ENCODE data around the gene PLXNC1. TPM values are rescaled to one million over a fixed set of nuclear protein-coding genes. Genes with fewer than 3 reads are reported as not detected.
"Not testable (repeated sequence)": the region's sequence is repeated elsewhere in the genome, so short reads cannot be mapped to it uniquely, and the experiment has no call there.

Gene PLXNC1
- polyA plus RNA-seq, 1 donor: 7.5 TPM

DNA sequence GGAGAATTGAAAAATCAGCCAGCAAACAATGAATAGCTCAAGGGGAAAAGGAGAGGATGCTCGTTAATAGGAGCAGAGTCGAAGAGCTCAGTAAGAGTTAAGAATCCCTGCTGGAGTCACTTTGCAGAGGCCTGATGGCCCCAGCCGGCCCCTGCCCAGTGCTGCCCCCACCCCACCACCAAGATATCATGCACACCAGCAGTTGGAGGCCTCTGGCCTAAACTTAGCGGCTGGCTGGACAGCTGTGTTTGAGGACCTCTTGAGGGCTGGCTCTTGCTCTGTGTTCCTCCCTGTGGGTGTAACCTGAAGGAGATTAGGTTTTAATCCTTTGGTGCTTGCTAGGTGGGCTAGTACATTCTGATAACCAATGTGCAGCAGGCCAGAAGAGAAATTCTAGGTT is 142.0 kb downstream of the PLXNC1 start:
- DNase-seq: no peak

DNA sequence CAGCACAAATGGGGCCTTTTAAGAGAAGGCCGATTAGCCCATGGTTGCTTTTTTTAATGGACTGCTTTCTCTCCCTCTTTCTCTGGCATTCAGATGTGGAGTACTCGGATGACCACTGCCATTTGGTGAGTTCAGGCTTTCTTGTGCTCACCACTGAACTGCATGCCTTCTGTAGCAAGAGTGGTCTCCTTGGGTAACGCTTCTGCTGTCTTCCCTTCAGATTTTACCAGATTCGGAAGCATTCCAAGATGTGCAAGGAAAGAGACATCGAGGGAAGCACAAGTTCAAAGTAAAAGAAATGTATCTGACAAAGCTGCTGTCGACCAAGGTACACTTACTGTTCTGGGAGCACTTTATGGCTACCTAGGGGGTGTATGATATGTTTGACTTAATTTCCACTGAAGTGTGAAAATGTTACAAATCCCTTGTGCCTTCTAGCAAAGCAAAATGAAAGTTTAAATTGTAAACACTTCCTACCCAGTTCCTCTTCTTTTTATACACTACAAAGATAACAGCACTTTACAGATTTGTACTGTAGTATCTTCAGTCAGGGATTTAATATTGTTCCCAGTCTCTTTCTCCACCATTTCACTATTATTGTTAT is 148.8 kb downstream of the PLXNC1 start:
- DNase-seq: no peak

DNA sequence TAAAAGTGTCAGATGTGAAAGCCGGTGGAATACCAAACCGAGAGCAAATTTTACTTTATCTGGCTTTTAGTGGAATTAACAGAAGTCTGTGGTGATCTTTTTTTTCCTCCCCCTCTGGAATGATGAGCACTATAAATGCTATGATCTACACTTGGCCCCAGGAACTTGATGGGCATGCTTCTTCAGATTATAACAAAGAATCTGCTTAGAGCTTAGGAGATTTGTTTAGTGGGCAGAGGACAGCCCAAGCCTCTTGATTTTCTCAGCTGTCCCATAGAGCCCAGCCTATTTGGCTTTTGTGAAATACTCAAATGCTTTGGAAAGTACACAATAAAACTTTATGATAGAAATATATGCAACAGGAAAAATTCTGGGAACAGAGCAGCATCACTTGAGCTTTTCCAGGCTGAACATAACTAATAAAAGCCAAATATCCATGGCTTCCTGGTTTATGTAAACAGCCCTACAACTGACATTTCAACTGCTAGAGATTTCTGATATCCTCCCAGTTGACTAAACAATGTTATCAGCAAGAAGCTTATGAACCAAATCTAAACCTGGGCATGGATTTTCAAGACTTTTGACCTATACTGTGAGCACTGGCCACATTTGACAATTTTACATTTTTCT is 149.6 kb downstream of the PLXNC1 start:
- DNase-seq: no peak

DNA sequence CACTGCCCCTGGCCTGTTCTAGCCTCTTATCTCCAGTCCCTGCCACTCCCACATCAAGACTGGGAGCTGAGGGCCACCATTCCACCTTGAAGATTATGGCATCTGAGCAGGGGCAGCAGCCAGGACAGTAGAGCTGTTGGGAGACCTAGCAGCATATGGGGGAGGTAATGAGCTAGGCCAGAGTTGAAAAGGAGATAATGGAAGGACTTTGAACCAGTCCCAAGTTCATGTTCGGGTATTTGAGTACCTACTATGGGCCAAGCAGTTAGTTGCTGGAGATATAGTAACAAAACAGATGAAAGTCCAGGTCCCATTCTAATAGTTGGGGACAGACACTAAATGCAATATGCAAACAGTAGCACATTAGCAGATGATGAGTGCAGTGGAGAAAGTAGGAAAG is 151.5 kb downstream of the PLXNC1 start:
- no peak for DNase-seq

DNA sequence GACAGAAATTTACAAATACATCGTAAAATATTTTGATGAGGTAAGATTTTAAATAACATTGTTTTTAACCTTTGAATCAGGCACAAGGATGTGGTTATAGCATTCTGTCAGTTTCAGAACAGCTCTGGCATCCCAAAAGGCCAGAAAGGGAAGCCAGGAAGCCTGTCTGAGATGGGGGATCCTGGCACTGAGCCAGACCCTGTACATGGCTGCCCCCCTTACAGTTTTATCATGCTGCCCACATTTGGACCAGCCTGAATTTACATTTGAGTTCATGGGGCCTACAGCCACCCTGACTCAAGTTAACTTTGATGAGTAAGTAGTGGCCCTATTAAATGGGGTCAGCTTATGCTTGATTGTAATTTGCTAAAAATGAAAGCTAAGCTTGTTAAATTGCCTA is 155.6 kb downstream of the PLXNC1 start:
- DNase-seq: no peak

DNA sequence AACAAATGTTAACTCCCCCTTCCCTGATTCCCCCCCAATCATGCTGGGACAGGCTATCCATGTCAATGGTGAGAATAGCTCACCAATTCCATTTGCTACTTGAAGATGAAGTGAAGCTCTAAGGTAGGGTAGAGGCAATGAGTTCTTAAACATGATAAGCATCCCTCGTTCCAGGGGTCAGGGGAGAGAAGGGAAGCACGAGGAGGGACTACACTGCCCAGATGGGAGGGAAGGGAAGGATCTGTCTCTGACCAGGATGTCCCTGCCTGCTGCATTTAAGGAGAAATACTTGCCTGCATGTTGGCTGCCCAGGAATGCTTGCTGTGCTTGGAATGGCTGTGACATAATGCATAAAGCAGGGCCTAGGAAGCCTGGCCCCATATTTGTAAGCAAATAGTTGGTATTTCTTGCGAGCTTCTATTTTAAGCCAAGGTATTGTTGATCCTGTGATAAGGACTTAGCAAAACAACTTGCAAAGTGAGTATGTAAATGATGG is 156.2 kb downstream of the PLXNC1 start:
- DNase-seq: no peak

DNA sequence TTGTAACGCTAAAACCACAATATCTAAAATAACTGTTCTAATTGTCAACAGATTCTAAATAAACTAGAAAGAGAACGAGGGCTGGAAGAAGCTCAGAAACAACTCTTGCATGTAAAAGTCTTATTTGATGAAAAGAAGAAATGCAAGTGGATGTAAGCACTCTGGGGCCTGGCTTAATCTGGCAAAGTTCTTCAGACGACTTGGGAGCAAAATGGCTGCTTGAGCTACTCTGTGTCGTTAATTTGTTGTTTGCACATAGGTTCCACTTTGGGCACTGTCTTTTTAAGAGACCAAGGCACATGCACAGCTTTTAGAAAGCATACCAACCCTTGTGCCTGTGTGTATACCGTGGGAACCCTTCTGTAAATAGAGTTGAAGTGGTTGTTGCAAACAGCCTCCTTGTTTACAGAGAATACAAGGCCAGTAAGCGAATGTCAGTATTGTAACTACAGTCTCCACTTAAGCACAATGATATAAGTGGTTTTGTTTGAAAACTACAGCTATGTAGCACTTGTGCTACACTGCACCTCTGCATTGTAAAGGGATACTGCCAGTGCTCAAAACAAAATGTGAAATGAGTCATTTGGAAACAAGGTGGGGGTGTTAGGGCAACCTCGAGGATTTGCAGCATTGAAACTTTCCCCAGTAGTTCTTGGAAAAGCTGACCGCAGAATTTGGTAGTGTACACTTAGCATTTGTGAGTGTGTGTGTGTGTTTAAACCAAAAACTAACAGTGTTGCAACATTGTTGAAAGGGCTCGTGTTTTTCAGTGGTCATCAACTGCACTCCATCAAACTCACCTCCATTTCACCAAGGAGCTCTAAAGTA is 157.0 kb downstream of the PLXNC1 start:
- no peak for DNase-seq

DNA sequence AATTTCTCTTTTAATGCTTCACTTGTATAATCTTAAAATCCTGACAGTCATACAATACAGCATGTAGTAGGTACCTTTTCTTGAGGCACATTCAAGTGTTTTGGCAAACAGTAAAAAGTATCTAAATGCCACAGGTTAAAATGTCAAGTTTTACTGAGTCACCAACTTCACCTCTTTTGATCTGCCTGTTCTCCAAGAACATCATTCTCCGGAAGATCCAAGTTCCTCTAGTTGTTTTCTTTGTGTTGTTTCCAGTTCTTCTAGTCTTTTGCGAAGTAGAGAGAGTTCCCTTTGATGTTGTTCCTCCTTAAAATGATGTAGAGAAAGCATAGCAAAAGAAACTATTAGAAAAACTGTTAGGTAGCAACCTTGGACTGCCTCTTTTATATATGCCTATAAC is 160.2 kb downstream of the PLXNC1 start:
- no peak for DNase-seq

DNA sequence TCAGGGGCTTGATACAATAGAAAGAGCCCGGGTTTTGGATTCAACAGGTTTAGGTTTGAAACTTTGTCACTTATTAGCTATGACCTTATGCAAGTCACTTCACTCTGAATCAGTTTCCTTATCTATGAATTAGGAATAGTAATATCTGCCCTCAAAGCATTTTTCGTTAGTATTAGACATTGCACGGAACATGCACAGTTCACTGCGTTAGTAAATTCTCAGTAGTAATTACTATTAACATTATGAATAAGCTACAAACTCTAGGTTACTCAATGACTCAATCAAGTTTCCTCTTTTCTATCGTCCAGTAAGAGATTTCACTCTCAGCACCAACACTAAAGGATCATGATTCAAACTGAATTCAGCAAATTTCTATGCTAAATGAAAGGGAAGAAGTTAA is 161.0 kb downstream of the PLXNC1 start:
- DNase-seq: no peak

DNA sequence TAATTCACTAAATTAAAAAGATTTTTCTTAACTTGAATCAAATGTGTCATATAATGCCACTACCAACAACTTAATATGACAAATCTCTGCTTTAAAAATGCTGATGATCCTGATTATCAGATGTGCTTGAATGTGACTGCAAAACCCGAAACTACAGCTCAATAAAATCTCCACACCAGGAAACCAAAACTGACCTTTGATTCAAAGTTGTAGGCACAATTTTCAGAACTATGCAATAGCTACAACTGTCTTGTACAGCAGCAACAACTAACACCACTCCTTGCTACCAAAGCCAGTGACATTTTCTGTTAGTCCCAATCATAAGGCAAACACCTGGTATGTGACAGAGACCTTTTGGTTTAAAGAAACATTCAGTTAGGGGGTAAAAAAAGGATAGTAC is 164.0 kb downstream of the PLXNC1 start:
- DNase-seq: no peak

DNA sequence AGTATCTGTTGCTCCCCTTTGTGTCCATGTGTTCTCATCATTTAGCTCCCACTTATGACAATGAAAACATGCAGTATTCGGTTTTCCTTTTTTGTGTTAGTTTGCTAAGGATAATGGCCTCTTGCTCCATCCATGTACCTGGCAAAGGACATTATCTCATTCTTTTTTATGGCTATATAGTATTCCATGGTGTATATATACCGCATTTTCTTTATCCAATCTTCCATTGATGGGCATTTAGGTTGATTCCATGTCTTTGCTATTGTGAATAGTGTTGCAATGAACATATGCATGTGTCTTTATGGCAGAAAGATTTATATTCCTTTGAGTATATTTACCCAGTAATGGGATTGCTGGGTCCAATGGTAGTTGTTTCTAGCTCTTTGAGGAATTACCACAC is 168.2 kb downstream of the PLXNC1 start:
- not testable (repeated sequence) for DNase-seq

DNA sequence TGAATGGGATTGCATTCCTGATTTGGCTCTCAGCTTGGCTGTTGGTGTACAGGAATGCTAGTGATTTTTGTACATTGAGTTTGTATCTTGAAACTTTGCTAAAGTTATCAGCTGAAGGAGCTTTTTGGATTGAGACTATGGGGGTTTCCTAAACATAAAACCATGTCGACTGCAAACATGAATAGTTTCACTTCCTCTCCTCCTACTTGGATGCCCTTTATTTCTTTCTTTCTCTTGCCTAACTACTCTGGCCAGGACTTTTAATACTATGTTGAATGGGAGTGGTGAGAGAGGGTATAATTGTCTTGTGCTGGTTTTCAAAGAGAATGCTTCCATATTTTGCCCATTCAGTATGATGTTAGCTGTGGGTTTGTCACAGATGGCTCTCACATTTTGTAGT is 169.8 kb downstream of the PLXNC1 start:
- no peak for DNase-seq

DNA sequence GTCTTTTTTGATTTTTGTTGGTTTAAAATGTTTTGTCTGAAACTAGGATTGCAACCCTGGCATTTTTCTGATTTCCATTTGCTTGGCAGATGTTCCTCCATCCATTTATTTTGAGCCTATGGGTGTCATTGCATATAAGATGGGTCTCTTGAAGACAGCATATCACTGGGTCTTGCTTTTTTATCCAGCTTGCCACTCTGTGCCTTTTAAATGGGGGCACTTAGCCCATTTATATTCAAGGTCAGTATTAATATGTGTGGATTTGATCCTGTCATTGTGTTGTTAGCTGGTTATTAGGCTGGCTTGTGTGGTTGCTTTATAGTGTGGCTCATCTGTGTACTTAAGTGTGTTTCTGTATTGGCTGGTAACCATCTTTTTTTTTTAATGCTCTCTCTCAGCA is 171.7 kb downstream of the PLXNC1 start:
- DNase-seq: no peak

DNA sequence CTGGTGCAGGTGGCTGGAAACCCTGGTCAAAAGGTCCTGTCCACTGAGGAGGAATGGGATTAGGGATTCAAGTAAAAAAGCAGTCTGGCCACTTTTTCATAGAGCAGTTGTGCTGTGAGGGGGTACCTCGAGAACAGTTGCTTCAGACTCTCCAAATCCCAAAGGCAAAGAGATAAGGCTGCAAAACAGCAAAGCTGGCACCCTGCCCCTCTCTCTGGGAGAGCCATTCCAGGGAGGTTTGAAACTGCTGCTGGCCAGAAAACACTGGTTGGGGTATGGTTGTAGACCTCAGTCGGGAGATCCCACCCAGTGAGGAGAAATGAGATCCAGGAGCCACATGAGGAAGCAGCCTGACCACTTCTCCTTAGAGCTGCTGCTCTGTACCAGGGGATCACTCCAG is 174.0 kb downstream of the PLXNC1 start:
- DNase-seq: no peak

DNA sequence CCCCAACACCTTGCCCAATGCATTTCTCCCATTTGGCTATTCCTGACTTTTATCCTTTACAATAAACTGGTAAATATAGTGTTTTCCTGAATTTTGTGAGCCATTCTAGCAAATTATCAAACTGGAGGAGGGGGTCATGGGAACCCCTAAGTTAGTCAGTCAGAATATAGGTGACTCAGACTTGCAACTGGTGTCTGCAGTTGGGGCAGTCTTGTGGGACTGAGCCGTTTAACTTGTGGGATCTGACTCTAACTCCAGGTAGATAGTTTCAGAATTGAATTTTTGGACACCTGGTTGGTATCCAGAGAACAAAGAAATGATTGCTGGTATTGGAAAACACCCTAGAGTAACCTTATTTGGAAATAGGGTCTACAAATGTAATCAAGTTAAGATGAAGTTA is 177.9 kb downstream of the PLXNC1 start:
- DNase-seq: no peak

DNA sequence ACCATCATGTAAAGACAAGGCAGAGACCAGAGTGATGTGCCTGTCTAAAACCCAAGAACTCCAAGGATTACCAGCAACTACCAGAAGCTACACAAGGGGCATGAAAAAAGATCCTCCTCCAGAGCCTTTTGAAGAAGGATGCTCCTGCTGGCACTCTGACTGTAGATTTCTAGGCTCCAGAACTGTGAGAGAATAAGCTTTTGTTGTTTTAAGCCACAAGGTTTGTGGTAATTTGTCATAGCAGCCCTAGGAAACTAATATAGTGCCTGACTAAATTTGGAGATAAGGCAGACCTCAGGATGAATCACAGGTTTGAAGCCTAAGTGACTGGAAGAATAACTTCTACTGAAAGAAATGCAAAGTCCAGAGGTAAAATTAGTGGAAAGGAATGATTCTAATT is 178.3 kb downstream of the PLXNC1 start:
- no peak for DNase-seq

DNA sequence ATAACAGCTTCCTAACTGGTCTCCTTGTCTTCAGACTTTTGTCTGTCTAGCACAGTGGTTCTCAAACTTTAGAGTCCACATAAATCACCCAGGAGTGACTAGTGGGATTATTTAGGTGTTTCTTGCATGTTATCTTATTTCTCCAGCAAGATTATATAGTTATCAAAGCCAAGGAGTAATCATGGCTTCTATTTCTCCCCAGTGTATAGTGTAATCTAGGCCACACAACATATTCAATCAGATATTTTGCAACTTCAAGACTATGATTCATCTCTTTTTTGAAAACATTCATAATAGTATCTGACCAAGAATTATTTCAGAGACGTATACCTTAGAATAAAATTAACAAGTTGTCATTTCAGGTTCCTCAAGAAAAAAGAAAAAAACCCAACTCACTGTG is 179.4 kb downstream of the PLXNC1 start:
- DNase-seq: no peak

DNA sequence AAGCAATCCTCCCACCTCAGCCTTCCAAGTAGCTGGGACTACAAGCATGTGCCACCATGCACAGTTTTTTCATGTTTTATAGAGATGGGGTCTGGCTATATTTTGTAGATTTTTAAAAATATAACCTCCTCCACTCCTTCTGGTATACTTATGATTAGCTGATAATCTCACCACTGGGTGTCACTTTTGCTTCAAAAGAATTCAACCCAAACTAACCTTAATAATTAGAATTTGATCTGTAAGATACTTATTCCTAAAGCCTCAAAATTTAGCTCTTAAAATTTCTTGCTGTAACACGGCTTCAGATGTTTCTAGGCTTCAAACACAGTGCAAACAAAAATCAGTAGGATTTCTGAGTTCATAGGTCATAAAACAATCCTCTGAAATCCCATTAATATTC is 181.0 kb downstream of the PLXNC1 start:
- no peak for DNase-seq

DNA sequence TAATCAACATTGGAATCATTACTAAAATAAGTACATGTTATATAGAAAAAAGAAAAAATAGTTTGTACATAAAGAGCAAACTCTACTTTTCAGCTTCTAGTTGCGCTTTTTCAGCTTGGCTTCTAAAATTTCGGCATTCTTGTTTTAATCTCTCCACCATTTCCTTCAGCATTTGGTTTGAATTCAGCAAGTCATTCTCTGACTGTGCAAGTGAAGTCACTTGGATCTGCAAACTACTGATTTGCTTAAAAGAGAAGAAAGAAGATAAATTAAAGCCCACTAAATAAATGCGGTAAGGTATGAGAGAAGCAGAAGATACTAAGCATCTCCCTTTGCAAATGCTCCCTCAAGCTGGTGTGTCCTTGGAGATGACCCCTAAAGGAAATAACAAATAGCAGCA is 185.0 kb downstream of the PLXNC1 start:
- no peak for DNase-seq

DNA sequence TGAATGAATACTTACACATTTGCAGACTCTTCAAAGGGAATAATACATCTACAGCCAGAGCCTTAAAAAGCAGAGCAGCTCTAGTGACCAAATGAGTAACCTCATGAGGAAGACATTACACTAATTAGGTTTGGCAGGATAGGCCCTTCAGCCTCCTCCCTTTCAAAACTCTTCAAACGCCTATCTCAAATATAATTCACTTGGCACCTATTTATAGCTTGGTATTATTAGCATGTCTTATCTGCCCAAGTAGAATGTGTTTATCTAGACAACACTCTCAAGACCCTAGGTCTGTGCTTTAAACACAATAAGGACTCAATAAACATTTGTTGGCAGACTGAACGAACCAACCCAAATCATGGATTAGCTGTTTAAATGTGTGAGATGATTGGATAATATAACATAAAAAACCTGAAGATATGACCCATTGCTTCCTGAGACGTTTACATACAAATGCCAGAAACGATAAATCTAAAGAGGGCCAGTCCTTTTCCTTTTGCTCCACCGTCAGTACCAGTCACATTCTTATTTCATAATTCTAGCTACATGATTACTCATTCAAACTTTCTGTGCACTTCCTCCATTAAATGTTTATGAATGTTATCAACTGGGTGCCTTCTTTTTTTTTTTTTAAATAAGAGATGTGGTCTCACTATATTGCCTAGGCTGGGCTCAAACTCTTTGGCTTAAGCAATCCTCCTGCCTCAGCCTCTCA is 188.0 kb downstream of the PLXNC1 start:
- DNase-seq: no peak

DNA sequence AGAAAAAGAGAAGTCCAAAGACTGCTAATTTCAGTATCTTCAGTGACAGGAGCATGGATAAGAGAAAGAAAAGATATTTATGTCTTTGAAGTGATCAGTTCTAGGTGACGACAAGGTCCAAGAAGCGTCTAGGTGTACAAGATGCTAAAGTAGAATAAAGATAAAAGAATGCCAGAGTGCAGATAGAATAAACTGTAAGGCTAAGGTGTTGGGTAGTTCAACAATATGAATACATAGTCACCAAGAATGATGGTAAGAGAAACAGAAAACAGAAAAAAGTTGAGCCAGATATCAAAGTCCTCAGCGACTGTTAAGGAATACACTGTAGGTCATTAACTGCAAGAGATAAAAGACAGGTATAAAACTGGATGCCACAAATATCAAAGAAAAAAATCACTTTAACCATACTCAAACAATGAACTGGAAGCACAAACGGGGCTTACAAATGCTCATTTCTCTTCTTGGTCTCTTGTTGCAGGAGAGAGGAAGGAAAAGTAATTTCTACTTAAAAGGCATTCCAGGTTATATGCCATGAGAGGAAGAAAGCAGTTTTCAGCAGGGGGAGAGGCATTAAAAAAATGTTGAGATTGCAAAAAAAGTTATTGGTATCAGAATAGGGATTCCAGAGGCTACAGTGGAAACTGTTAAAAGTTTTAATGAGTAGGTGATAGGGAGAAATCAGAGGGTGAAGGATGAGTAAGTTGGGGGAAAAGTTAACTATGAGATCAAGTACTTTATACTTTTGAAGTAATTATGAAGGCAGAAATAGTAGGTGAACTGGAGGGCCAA is 189.8 kb downstream of the PLXNC1 start:
- no peak for DNase-seq

DNA sequence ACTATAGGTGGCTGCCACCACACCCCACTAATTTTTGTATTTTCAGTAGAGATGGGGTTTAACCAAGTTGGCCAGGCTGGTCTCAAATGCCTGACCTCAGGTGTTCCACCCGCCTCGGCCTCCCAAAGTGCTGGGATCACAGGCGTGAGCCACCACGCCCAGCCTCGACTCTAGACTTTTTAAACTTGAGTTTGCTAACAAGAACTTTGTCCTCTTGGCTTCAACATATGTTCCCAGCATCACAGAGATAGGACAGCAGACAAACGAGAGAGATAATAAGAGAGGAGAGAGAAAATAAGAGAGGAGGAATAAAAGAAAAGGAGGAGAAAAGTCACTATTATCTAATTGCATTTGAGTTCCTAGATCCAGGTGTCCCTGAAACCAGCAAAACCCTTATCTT is 192.2 kb downstream of the PLXNC1 start:
- no peak for DNase-seq
